Measurements from ENCODE around the gene UBALD2.
"Not testable (repeated sequence)": the region's sequence is repeated elsewhere in the genome, so short reads cannot be mapped to it uniquely, and the experiment has no call there.

Gene UBALD2

DNA sequence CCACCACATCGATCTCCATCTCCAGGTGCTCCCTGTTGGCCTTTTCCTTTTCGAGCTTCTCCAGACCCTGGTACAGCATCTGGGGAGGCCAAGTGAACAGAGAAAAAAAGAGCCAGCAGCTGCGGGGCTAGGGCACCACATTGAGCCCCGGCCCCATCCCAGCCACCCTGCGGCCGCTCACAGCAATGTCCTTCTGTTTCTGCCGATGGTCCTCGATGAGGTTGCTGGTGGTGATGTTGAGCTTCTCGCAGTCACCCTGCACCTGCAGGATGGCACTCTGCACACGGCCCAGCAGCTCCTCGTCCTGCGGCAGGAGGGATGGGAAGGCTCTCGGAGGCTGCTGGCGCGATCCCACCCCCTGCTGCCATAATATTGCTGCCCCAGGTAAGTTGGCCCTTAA, 15.5 kb downstream of the UBALD2 start:
- H3K27me3 Mint-ChIP-seq: no peaks in the 10 kb centered on the region
- no peak overlapping the region for H3K27ac Mint-ChIP-seq
- peaks cover 0 to 2% of the 10 kb centered on the region in 2 donors for H3K4me1 Mint-ChIP-seq (ENCODE audit: low read depth in 2 of 2)
- DNase-seq (no peak), ATAC-seq (replicated peaks) (no peak)
- peaks cover 10% of the 10 kb centered on the region for H3K36me3 Mint-ChIP-seq (ENCODE audit: insufficient read depth)
- H3K4me3 Mint-ChIP-seq: no peak overlapping the region
- H3K9me3 Mint-ChIP-seq: no peaks in the 10 kb centered on the region

DNA sequence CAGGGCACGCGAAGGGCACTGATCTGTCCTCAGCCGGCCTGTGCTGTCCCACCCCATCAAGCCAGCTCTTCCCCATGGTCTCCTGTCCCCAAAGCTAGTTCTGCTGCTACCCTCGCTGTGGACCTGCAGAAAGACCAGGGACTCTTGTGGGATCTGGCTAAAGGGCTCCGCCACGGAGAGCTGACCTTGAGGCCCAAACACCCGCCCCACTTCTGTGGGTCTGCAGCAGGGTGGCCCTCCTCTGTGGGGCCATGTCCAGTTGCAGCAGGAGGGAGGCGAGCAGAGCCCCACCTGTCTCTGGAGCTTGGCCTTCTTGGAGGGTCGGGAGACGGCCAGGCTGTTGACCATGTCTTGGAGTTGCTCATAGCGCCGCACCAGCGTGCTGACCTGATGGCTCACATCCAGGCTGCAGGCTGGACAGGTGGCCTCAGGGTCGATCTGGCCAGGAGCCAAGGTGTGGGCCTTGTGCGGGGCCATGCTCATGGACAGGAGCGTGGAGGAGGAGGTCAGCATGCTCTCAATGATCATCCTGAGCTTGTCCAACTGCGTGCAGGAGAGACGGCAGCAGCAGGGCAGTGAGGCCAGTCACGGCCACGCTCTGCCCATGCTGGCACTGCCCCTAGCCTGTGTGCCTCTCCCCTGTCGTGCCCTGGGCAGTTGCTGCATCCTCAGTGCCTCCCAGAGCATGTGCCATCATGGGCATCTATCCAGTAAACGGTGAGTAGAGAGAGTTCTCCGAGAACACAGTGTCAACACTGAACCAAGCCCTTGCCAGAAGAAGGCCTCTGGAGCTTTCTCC, 16.6 kb downstream of the UBALD2 start:
- Mint-ChIP-seq H3K4me1 (ENCODE audit: low read depth in 2 of 2) (peaks cover 0 to 2% of the 10 kb centered on the region in 2 donors), H3K36me3 (ENCODE audit: insufficient read depth) (peaks cover 8% of the 10 kb centered on the region), H3K27ac (no peak overlapping the region), H3K4me3 (no peak overlapping the region), H3K27me3 (no peaks in the 10 kb centered on the region), H3K9me3 (no peaks in the 10 kb centered on the region)
- no peak for DNase-seq
- ATAC-seq (replicated peaks): no peak

DNA sequence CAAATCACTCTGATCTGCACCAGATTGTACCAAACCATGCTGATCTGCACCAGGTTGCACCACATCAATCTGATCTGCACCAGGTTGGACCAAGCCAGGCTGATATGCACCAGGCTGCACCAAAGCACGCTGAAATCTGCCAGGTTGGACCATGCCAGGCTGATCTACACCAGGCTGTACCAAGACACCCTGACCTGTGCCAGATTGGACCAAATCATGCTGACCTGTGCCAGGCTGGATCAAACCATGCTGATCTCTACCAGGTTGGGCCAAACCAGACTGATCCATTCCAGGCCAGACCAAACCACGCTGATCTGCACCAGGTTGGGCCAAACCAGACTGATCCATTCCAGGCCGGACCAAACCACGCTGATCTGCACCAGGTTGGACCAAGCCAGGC, 27.4 kb downstream of the UBALD2 start:
- peaks cover 5% of the 10 kb centered on the region for H3K36me3 Mint-ChIP-seq (ENCODE audit: insufficient read depth)

DNA sequence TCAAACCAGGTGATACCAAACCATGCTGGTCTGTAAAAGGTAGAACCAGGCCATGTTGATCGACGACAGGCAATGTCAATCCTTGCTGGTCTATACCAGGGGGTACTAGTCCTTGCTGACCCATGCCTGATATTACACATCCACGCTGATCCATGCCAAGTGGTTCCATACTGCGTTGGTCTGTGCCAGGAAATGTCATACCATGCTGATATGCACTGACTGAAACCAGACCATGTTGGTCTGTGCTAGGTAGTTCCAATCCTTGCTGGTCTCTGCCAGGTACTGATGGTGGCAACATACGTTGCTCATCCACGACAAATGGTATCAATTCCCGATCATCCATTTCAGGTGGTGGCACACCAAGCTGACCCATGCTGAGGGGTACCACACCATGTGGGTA, 28.0 kb downstream of the UBALD2 start:
- Mint-ChIP-seq H3K4me1 (ENCODE audit: low read depth in 2 of 2) (no peaks in the 10 kb centered on the region), H3K9me3 (no peaks in the 10 kb centered on the region), H3K4me3 (no peak overlapping the region), H3K27ac (no peak overlapping the region), H3K36me3 (ENCODE audit: insufficient read depth) (peaks cover 5% of the 10 kb centered on the region), H3K27me3 (no peaks in the 10 kb centered on the region)
- no peak for DNase-seq
- ATAC-seq (replicated peaks): no peak

More for the DNA sequence above, 27.4 kb downstream of the UBALD2 start:
- no peak for ATAC-seq (replicated peaks)
- no peak overlapping the region for H3K4me3 Mint-ChIP-seq
- H3K27ac Mint-ChIP-seq: no peak overlapping the region
- no peaks in the 10 kb centered on the region for H3K27me3 Mint-ChIP-seq
- no peaks in the 10 kb centered on the region for H3K9me3 Mint-ChIP-seq
- H3K4me1 Mint-ChIP-seq (ENCODE audit: low read depth in 2 of 2): no peaks in the 10 kb centered on the region
- no peak for DNase-seq

DNA sequence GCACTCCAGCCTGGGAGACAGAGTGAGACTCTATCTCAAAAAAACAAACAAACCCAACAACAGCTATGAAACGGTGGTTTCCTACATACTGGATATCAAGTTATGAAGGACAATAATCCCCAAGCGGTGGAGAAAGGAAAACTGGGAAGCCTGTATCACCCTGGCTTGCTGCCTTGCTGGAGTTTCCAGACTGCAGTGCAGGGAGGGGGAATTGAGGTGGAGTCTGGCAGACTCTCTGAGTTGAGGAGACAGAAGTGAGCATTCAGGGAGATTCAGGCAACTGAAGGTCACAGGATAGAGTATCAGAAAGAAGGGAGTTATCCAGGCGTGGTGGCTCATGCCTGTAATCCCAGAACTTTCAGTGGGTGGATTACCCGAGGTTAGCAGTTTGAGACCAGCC, 31.0 kb downstream of the UBALD2 start:
- no peak overlapping the region for H3K4me3 Mint-ChIP-seq
- H3K4me1 Mint-ChIP-seq (ENCODE audit: low read depth in 2 of 2): no peaks in the 10 kb centered on the region
- no peaks in the 10 kb centered on the region for H3K27me3 Mint-ChIP-seq
- DNase-seq (no peak), ATAC-seq (replicated peaks) (no peak)
- H3K36me3 Mint-ChIP-seq (ENCODE audit: insufficient read depth): peaks cover 5% of the 10 kb centered on the region
- H3K27ac Mint-ChIP-seq: peak overlapping the region in 1 of 2 donors; percentile 66
- no peaks in the 10 kb centered on the region for H3K9me3 Mint-ChIP-seq

DNA sequence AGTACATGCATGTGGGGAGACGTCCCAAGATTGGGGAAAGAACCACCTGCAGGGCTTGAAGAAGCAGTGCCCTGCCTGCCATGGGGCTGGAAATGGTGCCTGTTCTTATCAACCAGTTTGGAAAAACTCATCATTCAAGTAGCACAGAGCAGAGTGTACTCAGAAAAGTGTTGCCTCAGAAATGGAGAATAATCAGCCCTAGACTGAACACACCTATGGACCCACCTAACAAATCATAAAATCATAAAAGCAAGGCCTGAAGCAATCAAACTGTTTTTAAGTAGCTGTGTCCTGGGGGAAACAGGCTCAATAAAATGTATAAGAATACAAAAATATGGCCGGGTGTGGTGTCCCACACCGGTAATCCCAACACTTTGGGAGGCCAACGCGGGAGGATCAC, 31.7 kb downstream of the UBALD2 start:
- DNase-seq (no peak), ATAC-seq (replicated peaks) (no peak)
- no peak overlapping the region for H3K4me3 Mint-ChIP-seq
- no peaks in the 10 kb centered on the region for H3K27me3 Mint-ChIP-seq
- H3K27ac Mint-ChIP-seq: no peak overlapping the region
- H3K4me1 Mint-ChIP-seq (ENCODE audit: low read depth in 2 of 2): no peaks in the 10 kb centered on the region
- no peaks in the 10 kb centered on the region for H3K9me3 Mint-ChIP-seq
- H3K36me3 Mint-ChIP-seq (ENCODE audit: insufficient read depth): peaks cover 5% of the 10 kb centered on the region

DNA sequence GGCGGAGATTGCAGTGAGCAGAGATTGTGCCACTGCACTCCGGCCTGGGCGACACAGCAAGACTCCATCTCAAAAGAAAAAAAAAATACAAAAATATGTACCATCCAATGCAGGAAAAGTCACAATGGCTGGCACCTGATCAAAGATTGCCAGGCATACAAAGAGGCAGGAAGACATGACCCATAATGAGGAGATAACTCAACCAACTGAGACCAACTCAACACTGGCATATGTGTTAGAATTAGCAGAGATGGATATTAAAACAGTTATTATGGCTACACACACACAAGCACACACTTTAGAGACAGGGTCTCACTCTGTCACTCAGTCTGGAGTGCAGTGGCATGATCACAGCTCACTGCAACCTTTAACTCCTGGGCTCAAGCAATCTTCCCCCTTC, 32.3 kb downstream of the UBALD2 start:
- H3K27me3 Mint-ChIP-seq: no peaks in the 10 kb centered on the region
- no peak overlapping the region for H3K4me3 Mint-ChIP-seq
- DNase-seq (no peak), ATAC-seq (replicated peaks) (no peak)
- H3K4me1 Mint-ChIP-seq (ENCODE audit: low read depth in 2 of 2): no peaks in the 10 kb centered on the region
- H3K27ac Mint-ChIP-seq: no peak overlapping the region
- H3K9me3 Mint-ChIP-seq: no peaks in the 10 kb centered on the region
- peaks cover 5% of the 10 kb centered on the region for H3K36me3 Mint-ChIP-seq (ENCODE audit: insufficient read depth)

DNA sequence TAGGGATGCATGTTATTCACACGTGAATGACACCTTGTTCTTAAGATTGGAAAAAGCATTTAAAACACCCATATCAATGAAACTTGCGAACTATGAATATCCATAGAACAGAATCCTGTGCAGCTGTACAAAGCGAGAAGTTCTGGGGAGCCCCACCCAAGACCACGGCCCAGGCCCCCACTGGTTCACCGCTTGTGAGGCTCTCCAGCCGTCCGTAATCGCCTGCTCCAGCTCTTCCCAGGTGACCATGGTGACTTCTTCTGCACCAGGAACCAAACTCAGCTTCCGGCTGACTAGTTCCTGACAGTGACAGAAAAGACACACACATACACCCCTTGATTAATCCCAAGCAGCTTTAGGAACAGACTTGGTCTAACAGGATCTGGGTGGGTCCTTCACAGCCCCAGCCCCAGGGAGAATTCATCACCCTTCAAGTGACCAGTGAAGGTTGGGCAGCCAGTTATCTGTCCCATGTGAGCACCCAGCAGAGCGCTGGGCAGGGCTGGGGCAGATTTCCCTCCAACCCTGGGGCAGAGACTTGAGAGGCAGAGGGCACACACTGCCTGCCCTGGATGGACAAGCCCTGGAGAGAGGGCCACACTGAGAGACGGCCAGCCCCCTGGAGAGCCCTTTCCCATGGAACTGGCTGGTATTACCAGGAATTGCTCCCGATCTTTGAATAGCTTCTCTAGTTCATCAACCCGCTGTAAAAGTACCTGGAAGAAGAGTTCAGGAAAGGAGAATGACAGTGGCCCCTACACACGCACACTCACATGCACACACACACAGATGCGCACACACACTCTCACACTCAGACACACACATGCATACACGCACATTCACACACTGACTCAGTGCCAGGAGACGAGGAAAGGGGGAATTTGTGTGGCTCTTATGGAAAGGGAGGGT, 39.3 kb downstream of the UBALD2 start:
- no peaks in the 10 kb centered on the region for H3K9me3 Mint-ChIP-seq
- H3K4me3 Mint-ChIP-seq: no peak overlapping the region
- ATAC-seq (replicated peaks): no peak
- no peak overlapping the region for H3K27ac Mint-ChIP-seq
- peaks cover 0 to 3% of the 10 kb centered on the region in 2 donors for H3K4me1 Mint-ChIP-seq (ENCODE audit: low read depth in 2 of 2)
- no peaks in the 10 kb centered on the region for H3K27me3 Mint-ChIP-seq
- no peaks in the 10 kb centered on the region for H3K36me3 Mint-ChIP-seq (ENCODE audit: insufficient read depth)
- no peak for DNase-seq

DNA sequence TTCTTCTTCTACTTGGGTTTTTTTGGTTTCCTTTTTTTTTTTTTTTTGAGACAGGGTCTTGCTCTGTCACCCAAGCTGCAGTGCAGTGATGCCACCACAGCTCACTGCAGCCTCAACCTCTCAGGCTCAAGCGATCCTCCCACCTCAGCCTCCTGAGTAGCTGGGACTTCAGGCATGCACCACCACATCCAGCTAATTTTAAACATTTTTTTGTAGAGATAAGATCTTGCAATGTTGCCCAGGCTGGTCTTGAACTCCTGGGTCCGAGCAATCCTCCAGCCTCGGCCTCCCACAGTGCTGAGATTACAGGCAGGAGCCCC, 39.9 kb downstream of the UBALD2 start:
- not testable (repeated sequence) for H3K27ac Mint-ChIP-seq; H3K4me3 Mint-ChIP-seq; H3K4me1 Mint-ChIP-seq (ENCODE audit: low read depth in 2 of 2); H3K27me3 Mint-ChIP-seq; H3K9me3 Mint-ChIP-seq; H3K36me3 Mint-ChIP-seq (ENCODE audit: insufficient read depth); ATAC-seq (replicated peaks); DNase-seq

DNA sequence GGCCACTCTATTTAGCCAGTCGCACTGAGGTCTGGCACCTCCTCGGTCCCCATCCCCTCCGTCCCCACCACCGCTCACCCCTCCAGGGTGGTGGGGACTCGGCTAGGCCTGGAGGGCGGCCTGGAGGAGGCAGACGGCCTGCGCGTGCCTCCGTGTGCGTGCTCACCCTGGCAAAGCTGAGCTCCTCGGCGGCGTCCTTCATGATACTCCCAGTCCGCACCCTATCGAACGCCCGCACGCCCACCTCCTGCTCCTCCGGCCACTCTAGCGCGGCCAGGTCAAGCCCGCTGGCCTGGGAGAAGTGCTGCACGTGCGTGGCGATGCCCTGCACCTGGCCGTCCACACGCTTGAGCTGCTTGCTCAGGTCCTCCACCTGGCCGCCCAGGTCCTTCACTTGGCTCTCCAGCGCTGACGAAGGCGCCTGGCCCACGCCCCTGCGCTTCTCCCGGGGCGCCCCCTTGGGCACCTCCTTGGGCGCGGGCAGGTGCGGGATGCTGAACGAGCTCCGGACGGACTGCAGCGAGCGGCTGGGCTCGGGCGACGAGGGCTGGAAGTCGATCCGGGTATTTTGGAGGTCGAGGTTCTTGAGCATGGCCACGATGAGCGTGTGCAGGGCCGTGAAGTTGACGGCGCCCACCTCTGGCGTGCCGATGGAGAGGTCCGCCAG, 42.3 kb downstream of the UBALD2 start:
- no peak for ATAC-seq (replicated peaks)
- H3K4me3 Mint-ChIP-seq: no peak overlapping the region
- no peak for DNase-seq
- no peaks in the 10 kb centered on the region for H3K9me3 Mint-ChIP-seq
- H3K27me3 Mint-ChIP-seq: no peaks in the 10 kb centered on the region
- peaks cover 0 to 3% of the 10 kb centered on the region in 2 donors for H3K4me1 Mint-ChIP-seq (ENCODE audit: low read depth in 2 of 2)
- H3K36me3 Mint-ChIP-seq (ENCODE audit: insufficient read depth): peaks cover 14% of the 10 kb centered on the region
- no peak overlapping the region for H3K27ac Mint-ChIP-seq

DNA sequence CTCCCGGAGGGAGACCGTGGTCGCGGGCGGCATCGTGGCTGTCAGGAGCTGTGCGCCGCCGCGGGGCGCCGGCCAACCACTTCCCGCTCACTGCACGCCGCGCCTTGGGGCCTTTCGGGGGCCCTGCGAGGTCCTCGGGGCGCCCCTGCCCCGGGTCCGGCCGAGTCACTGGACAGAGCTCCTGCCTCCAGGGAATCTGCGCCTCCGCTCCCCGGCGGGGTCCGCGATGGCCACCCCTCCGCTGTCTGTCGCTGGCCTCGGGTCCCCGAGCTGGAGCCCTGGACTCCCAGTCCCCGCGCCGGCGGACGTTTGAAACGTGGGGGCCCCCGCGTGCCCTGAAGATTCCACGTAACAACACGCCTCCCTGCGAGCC, 42.8 kb downstream of the UBALD2 start, which contains the start of gene QRICH2:
TSS of gene QRICH2 (minus strand) at position 311 of the 373 bp plus-strand sequence. CDS start at position 33, 278 bp downstream.
- H3K4me3 Mint-ChIP-seq: no peak within 1 kb of the TSS
- no peak within 1 kb of the TSS for H3K27ac Mint-ChIP-seq
- ATAC-seq (replicated peaks): no peak
- peaks cover 0 to 3% of the 10 kb centered on the region in 2 donors for H3K4me1 Mint-ChIP-seq (ENCODE audit: low read depth in 2 of 2)
- DNase-seq: no peak
- H3K36me3 Mint-ChIP-seq (ENCODE audit: insufficient read depth): peaks cover 14% of the 10 kb centered on the region
- H3K9me3 Mint-ChIP-seq: no peaks in the 10 kb centered on the region
- H3K27me3 Mint-ChIP-seq: no peaks in the 10 kb centered on the region

DNA sequence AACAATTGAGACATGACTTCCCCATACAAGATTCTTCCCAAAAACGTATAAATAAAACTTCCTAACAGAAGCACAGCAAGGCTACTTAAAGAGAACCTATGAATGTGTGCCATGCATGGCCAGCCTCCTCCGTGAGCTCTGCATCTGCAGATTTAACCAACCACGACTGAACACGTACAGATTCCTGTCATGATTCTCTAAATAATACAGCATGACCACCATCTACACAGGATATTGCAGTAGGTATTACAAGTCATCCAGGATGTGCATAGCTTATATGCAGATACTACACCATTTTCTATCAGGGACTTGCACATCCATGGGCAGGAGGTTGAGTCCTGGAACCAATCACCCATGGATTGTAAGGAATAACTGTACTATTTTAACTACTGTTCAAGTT, 44.3 kb downstream of the UBALD2 start:
- no peaks in the 10 kb centered on the region for H3K27me3 Mint-ChIP-seq
- no peak overlapping the region for H3K4me3 Mint-ChIP-seq
- ATAC-seq (replicated peaks): no peak
- H3K36me3 Mint-ChIP-seq (ENCODE audit: insufficient read depth): peaks cover 14% of the 10 kb centered on the region
- DNase-seq: no peak
- H3K9me3 Mint-ChIP-seq: no peaks in the 10 kb centered on the region
- H3K27ac Mint-ChIP-seq: no peak overlapping the region
- no peaks in the 10 kb centered on the region for H3K4me1 Mint-ChIP-seq (ENCODE audit: low read depth in 2 of 2)

DNA sequence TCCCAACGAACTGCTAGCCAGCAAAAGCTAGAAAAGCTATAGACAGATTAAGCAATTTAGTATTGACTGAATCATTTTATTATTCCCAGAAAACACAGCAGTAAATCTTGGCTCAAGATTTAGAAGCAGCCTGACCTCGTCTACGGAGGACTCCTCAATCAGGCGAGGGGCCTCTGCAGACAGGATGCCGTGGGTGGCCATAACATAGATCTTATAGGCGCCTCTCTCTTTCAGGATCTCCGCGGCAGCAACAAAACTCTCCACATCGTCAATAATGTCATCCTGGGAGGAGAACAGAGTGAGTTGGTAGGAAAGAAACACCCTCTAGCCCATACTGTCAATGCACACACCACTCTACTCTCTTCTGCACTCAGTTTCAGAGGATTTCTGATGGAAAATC, 47.6 kb downstream of the UBALD2 start:
- no peaks in the 10 kb centered on the region for H3K27me3 Mint-ChIP-seq
- no peak for DNase-seq
- H3K4me1 Mint-ChIP-seq (ENCODE audit: low read depth in 2 of 2): no peaks in the 10 kb centered on the region

More for the DNA sequence above, 47.6 kb downstream of the UBALD2 start:
- Mint-ChIP-seq H3K4me3 (no peak overlapping the region), H3K36me3 (ENCODE audit: insufficient read depth) (peaks cover 24% of the 10 kb centered on the region), H3K9me3 (no peaks in the 10 kb centered on the region), H3K27ac (no peak overlapping the region)
- no peak for ATAC-seq (replicated peaks)
